Lung (tissue), 12 donors: ENCODE measurements around the gene GABRB2. TPM values are rescaled to one million over a fixed set of nuclear protein-coding genes. Genes with fewer than 3 reads are reported as not detected.

ENCODE experiments used
- ATAC-seq: fragments of 200-7000 bp; cut with Tn5 transposase; one replicate; pipeline ENCODE4 v1.9.1; 2020; ENCODE audit warnings: moderate number of reproducible peaks; ENCODE audit not compliant: insufficient read depth, low FRiP score
- DNase-seq, 3 donors: peaks; one replicate each; pipeline ENCODE4 v3.0.0-alpha.2; 2013 to 2017
- H3K27ac ChIP-seq, 2 donors: one replicate each; pipeline ENCODE4 v1.5.1; 2013; ENCODE audit warnings: mild to moderate bottlenecking in 2 of 2, moderate library complexity in 2 of 2, control low read depth in 1 of 2, inconsistent platforms in 1 of 2, low read depth in 1 of 2, low read length in 1 of 2
- H3K27me3 ChIP-seq, 3 donors: one replicate each; pipeline ENCODE4 v1.5.1; 2013; ENCODE audit warnings: low read length in 2 of 3; ENCODE audit not compliant: control insufficient read depth in 3 of 3, insufficient read depth in 3 of 3
- H3K36me3 ChIP-seq, 4 donors: one replicate each; pipeline ENCODE4 v1.5.1; 2013; ENCODE audit warnings: low read length in 4 of 4, mild to moderate bottlenecking in 1 of 4, moderate library complexity in 1 of 4; ENCODE audit not compliant: control insufficient read depth in 4 of 4, insufficient read depth in 4 of 4
- H3K4me1 ChIP-seq, 5 donors: one replicate each; pipeline ENCODE4 v1.5.1; 2013; ENCODE audit warnings: low read length in 5 of 5, mild to moderate bottlenecking in 2 of 5, moderate library complexity in 1 of 5; ENCODE audit not compliant: control insufficient read depth in 5 of 5, insufficient read depth in 5 of 5
- H3K4me3 ChIP-seq: one replicate; pipeline ENCODE4 v1.5.1; 2013; ENCODE audit warnings: mild to moderate bottlenecking, control low read depth, moderate library complexity
- H3K9ac ChIP-seq, 2 donors: one replicate each; pipeline ENCODE4 v1.5.1; 2013; ENCODE audit warnings: low read length in 2 of 2, control low read depth in 1 of 2; ENCODE audit not compliant: insufficient read depth in 1 of 2
- H3K9me3 ChIP-seq, 4 donors: one replicate each; pipeline ENCODE4 v1.5.1; 2013; ENCODE audit warnings: low read length in 3 of 4, mild to moderate bottlenecking in 1 of 4, moderate library complexity in 1 of 4; ENCODE audit not compliant: control insufficient read depth in 4 of 4, insufficient read depth in 3 of 4
- CTCF ChIP-seq: IDR thresholded peaks from 2 replicates; pipeline ENCODE4 v1.5.1; 2012; ENCODE audit warnings: mild to moderate bottlenecking; ENCODE audit errors: control extremely low read depth, extremely low read depth
- WGBS, 2 donors: extraction: QIAGEN DNeasy Blood & Tissue Kit; methylation state at CpG; one replicate each; pipeline ENCODE4 v1.1.7; 2013; 5-methylcytosine and 5-hydroxymethylcytosine counted together
- polyA plus RNA-seq, 2 donors: library from polyadenylated mRNA; stranded (reverse); fragments of 200-250 nt; gene quantifications; one replicate each; pipeline ENCODE4 v1.2.1, GENCODE V29; 2013
- total RNA-seq, 2 donors: library from RNA; depleted of rRNA in 1 of 2; stranded (reverse); fragments of >200 nt in 1 of 2; gene quantifications; one replicate each; pipeline ENCODE4 v1.2.1, GENCODE V29; 2014 to 2021
- donor health status: control.
- donor health status: control.
- donor health status: Bipolar disorder and iron deficiency.
- donor health status: healthy.
- donor health status: DM: yes; HTN: yes; CAD: no.

GABRB2 gene
- total and polyA plus RNA-seq, 4 donors = 0.28 to 6.8 (median 0.86) TPM

GRCh38 chr5:161314033-161314432 lies 232.5 kb downstream of the GABRB2 start:
- DNase-seq (peak in 1 of 3 donors; percentile 4), ATAC-seq (no peak)
- Histone ChIP-seq H3K27me3 (no peaks in the 10 kb centered on the region), H3K4me1 (no peaks in the 10 kb centered on the region), H3K36me3 (no peaks in the 10 kb centered on the region), H3K4me3 (no peak overlapping the region), H3K9me3 (peaks cover 0 to 7% (median 0%) of the 10 kb centered on the region in 4 donors), H3K9ac (no peak overlapping the region), H3K27ac (no peak overlapping the region)
- WGBS, 2 donors = 69 to 83% methylated on average over 3 of the region's 3 CpGs
- no peak for TF ChIP-seq CTCF

GRCh38 chr5:161312882-161313281 lies 233.6 kb downstream of the GABRB2 start:
- Histone ChIP-seq H3K9me3 (peaks cover 0 to 7% (median 0%) of the 10 kb centered on the region in 4 donors), H3K27ac (no peak overlapping the region), H3K4me1 (no peaks in the 10 kb centered on the region), H3K27me3 (no peaks in the 10 kb centered on the region), H3K9ac (no peak overlapping the region), H3K4me3 (no peak overlapping the region), H3K36me3 (no peaks in the 10 kb centered on the region)
- DNase-seq (peak in 1 of 3 donors; percentile 12), ATAC-seq (no peak)
- 40 to 61% methylated on average over 5 of the region's 5 CpGs for WGBS, 2 donors
- TF ChIP-seq CTCF = no peak

DNA sequence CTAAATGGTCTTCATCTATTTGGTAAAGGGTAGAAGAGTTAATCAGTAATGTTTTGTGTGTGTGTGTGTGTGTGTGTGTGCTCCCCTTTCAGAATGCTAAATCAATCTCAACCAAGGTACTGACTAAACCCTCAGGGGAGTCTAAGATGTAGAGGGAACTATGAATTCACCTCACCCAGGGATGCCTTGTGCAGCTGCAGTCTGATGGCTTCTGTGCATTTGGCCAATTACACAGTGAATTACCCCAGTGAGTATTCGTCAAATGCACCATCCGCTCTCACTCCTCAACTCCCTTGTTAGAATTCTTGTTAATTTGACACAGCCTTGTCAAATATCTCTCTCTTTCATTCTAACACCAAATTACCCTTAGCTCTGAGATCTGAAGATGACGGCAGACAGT lies 234.6 kb downstream of the GABRB2 start:
- Histone ChIP-seq H3K4me3 (no peak overlapping the region), H3K27me3 (no peaks in the 10 kb centered on the region), H3K9ac (no peak overlapping the region), H3K9me3 (peaks cover 0 to 7% (median 0%) of the 10 kb centered on the region in 4 donors), H3K27ac (no peak overlapping the region), H3K36me3 (no peaks in the 10 kb centered on the region), H3K4me1 (no peaks in the 10 kb centered on the region)
- TF ChIP-seq CTCF = no peak
- peak in 1 of 3 donors; percentile 4 for DNase-seq
- 86 to 89% methylated on average over 3 of the region's 3 CpGs for WGBS, 2 donors
- no peak for ATAC-seq

DNA sequence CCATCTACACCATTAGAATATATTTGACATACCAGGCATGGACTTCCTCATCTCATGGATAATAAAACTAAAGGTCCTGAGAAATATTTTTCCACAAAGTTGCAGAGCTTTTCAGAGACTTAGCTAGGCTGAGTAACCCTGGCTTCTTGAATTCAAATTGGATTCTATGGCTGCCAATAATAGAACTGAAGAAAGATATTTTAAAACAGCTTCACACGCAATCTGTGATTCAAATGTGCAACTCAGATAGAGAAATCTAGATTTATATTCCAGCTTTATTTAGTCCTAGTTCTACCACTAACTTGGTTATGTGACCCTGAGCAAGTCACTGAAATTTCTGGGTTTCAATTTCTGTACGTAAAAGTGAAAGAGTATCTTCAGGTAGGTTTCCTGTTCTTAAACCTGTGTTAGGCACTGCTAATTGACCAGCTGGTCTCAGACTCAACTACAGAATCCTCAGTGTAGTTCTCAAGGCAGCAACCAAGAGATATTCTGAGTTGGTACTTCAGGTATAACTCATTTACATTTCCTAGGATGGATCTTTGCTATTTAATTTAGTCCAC lies 235.3 kb downstream of the GABRB2 start:
- Histone ChIP-seq H3K9ac (no peak overlapping the region), H3K36me3 (no peaks in the 10 kb centered on the region), H3K4me1 (no peaks in the 10 kb centered on the region), H3K9me3 (peaks cover 0 to 7% (median 0%) of the 10 kb centered on the region in 4 donors), H3K27me3 (no peaks in the 10 kb centered on the region), H3K27ac (no peak overlapping the region), H3K4me3 (no peak overlapping the region)
- WGBS, 2 donors = 90 to 94% methylated on average over 2 of the region's 2 CpGs
- DNase-seq = no peak
- TF ChIP-seq CTCF = no peak
- ATAC-seq = no peak
